NCI-H82 treated with DMSO at 0.1 percent for 48 hours (cell line): ENCODE results near the gene DTNA.

ENCODE experiments used
- DNase-seq: peaks from one replicate; lab custom pipeline; 2025; ENCODE audit not compliant: unreplicated experiment; lab: John Stamatoyannopoulos, UW

Gene DTNA

DNA sequence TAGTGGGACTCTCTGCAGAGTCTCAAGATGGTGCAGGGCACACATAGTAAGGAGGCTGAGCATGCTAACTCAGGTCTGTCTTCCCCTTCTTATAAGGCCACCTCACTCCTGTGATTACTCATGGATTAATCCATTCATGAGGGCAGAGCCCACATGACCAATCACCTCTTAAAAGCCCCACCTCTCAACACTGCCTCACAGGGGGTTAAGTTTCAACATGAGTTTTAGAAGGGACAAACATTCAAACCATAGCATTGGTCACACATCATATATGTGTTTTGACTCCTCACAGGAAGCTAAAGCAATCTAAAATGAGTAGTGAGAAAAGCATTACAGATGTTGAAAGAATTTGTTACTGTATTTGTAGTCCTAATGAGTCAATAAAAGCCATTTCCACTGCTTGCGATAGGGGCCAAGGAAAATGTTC, 57.5 kb downstream of the DTNA start:
- no peak for DNase-seq

DNA sequence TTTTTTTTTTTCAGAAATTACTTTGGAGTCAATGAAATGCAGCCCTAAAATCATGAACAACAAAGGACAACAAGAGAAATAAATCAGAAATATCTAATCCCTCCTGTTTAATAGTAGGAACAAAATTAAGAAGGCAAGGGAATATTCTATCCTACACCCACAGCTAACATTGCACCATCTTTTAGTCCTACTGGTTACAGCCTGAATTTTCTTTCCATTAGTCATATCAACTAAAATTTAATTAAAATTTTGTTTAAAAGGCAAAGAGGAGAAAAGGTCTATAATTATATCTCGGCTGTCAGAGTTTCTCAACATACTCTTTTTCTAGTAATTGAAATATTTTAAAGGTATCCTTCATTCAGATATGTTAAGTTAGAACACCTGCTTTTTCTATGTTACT, 61.9 kb downstream of the DTNA start:
- no peak for DNase-seq

DNA sequence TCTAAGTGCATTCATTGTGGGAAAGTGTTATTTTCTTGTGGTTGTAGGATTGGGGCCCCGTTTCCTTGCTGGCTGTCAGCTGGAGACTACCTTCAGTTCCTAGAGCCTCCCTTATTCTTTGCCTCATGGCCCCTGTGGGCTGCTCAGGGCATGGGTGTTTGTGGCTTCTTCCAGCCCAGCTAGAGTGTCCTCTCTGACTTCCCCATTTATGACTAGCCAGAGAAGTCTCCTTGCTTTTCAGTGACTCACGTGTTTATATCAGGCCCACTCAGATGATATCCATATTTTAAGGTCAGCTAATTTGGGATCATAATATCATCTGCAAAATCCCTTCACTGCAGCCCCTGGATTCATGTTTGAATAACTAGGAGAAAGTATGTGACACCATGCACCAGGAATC, 62.8 kb downstream of the DTNA start:
- no peak for DNase-seq

DNA sequence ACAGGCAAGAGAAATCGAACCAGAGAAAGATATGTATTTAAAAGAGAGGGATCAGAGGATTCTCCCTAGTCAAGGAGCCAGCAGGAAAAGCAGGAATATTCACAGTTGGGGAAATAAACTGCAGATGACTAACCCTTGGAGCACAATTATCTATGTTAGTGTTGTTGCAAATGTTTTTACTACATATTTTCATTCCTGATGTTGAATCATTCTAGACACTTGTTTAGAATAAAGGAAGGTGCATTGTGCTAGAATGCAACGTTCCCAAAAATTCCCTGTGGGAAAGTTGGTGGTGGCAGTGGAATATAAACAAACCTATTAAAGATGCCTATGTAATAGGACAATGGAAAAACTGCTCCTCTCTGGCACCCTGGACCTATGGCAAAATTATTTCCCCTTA, 63.3 kb downstream of the DTNA start:
- DNase-seq: no peak

DNA sequence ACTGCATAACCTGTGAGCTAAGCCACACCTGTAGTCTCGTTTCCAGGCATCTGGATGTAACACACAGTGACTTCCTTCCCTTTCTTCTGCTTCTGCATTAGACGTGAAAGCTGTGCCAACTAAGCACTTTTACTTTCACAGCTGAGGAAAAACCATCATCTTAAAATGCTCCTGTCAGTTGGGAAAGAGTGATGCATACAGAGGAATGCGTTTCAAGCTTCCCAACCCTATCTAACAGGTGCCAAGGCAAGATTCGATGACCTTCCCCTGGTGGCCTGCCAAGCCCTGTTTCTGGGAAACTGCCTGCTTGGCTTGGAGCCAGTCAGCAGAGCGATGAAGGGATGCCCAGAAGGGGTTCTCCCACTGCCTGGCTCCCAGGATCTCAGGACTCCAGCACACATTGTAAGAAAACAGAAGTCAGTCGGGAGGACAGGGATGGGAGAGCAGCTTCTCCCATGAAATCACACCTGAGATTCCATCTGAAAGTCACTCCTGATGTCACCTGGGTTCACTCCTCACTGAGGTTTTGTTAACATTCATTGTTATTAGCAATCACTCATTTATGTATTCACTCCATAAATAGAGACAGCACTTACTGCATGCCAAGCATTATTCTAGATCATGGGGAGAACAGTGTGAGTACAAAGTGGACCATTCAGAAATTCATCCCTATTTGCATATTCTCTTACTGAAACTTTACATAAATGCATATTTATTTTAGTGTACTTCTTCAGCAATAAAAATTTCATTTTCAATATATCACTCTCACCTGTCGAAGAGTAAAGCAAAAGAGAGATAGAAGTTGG, 64.1 kb downstream of the DTNA start:
- no peak for DNase-seq

DNA sequence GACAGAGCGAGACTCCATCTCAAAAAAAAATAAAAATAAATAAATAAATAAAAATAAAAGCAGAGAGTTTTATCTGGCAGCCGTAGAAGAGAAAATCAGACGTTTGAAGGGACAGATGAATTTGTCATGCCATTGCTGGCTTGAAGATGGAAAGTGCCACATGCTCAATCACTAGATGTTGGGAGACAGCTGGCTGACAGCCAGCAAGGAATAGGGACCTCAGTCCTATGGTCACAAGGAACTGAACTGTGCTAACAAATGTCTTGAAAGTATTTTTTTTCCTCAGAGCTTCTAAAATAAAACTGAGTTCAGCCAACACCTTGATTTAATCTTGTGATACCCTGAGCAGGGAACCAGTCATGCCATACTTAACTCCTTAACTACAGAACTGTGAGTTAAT, 65.4 kb downstream of the DTNA start:
- no peak for DNase-seq

DNA sequence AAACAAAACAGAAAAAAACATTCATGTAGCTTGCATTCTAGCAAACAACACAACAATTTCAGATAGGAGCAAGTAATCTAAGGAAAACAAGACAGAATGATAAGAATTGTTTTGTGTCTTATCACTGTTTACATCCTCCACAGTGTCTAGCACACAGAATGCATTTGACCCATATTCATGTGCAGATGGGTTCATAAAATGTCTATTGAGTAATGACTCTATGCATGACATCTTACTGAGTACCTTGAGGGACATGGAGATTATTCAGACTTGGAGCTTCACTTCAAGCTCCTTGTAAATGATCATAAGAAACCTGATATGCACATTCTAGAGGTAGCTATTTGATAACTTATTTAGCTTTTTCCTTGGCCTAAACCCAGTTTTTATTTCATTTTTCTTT, 69.0 kb downstream of the DTNA start:
- DNase-seq: no peak

DNA sequence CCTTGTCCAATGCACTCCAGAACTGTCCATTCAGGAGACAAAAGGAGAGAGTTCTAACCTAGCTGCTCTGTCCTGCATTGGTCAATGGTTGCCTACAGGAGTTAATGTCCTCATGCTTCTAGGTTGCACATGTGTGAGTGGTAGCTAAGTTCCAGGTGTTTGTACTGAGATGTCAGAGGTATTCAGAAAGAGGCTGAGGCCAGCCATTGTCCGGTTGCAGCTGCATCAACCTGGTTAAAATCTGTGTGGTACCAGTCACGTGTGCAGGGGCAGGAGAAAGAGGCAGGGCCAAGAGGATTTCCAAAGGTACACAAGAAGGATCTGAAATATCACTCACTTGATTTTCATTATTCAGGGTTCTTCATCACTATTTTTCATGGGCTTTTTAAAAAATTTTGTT, 70.8 kb downstream of the DTNA start:
- no peak for DNase-seq

DNA sequence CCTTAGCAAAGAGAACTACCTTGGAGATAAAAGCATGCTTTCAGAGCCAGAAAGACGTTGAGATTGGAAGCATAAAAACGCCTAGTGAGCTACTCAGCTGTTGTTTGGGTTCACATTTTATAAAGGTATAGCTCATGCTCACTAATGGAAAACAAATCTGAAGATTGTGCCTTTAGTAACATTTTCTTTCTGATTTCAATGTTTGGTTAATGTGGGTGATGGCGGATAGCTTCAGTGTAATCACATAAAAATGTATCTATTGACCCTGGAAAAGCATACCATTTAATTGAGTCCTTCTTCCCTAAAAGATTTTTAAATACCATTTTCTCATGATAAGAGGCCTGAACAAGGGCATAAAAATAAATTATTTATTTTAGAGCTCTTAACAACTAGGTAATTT, 73.4 kb downstream of the DTNA start:
- DNase-seq: no peak

DNA sequence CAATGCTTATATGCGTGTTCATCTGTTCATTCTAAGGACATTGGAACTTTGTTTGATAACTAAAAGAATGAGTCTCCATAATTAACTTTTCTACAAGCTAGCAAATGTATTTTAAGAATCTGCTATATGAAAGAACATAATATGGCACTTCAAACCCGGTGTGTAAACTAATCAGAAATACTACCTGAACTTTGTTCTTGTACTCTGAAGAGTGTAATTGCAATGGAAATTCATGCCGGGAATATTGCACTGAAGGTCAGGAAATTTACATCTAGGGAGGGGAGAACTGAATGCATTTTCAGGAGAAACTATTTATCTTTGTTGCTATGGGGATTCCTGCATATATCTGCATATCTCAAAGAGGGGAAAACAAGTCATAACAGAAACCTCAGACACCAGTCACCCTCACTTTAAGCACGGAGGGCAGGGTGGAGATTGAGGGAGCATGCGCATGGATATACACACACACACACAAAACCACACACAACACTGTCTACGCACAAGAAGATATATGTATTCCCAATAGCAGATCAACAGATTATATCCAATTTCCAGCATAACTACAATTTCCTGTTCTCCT, 76.2 kb downstream of the DTNA start:
- DNase-seq: no peak

DNA sequence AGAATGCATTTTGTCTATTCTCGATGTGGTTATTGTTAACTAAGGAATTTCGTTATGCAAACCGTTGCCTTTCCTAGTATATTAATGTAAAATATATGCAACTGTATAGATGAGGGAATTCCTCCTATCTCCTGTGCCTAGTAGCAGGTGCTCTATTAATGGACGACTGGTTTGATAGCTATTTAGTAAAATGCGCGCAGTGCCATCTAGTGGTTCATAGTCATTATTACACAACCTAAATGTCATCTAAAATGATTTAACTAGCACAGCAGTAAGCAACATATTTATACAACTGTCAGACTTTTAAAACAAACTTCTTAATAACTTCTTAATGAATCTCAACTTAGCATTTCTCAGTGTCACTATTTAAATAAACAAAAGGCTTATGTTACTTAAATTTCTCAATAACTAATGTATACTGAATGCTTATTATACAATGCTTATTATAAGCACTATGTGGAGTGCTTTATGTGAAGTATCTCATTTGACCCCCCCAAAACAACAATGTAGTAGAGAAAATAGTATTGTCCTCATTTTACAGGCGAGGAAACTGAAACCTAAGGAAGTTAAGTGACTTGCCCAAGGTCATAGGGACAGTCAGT, 77.9 kb downstream of the DTNA start:
- DNase-seq: peak; percentile 44

DNA sequence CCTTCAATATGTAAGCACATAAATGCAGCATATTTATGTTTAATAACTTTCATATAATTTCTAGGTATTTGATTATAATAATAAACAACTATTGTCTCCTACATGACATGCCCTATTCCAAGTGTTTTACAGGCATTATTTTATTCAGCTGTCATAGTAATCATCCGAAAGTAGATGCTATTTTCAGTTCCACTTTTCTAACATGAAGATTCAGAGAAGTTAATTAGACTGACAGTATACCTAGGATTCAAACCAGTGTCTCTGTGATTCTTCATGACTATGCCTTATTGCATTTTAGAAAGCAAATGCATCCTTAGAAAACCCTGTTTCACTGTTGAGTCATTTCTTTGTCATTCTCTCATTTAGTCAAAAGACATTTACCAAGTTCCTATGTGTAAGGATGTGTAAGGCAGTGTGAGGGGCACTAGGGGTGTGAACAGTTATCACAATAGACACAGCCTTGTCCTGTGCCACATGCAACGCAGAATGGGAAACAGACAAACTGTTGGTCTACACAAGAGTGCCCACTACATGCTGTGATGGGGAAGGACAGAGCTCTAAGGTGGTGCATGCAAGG, 79.8 kb downstream of the DTNA start:
- DNase-seq: no peak

DNA sequence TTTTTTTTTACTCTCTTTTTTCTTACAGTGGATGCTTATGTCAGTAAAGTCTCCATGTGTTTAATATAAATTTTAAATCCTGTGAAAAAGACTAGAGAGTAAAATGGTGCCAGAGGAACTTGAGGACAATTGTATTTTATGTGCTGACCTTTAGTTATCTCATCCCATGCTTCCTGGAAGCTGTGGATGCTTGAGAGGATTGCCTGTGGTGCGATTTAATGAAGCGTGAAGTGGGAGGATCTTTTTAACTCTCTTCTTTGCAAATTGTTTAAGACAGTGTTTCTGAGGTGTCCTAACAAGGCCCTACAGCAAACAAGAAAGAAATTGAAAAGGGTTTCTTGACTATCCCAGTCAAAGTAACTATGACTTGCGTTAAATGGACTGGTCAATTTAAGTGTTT, 84.2 kb downstream of the DTNA start:
- no peak for DNase-seq

DNA sequence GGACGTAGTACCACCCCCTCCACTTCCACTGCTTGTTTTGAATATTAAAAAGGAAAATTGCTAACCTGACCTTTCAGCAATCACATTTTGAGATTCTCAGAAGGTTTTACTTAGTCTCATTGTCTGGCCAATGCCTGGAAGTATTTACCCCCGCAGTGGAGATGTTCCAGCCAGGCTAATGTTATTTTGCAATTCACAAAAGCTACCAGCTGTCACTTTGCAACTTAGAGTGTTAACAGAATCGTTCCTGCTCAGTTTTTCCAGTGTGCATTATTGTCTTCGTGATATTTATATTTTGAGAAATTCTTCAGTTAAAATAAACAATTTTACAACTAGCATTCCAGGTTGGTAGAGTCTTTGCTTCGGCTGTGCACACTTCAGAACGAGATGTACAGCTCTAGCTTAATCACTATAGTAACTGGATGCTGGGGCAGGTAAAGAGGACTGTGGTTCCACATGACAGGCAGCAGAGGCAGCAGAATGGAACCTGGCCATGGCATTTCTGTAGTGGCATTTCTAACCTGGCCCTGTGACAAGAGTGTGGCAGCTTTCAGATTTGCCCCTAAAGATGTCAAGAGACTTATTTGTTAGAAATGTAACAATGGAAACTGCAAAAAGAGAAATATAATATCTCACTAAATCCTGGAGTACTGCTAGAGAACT, 85.1 kb downstream of the DTNA start:
- DNase-seq: no peak

DNA sequence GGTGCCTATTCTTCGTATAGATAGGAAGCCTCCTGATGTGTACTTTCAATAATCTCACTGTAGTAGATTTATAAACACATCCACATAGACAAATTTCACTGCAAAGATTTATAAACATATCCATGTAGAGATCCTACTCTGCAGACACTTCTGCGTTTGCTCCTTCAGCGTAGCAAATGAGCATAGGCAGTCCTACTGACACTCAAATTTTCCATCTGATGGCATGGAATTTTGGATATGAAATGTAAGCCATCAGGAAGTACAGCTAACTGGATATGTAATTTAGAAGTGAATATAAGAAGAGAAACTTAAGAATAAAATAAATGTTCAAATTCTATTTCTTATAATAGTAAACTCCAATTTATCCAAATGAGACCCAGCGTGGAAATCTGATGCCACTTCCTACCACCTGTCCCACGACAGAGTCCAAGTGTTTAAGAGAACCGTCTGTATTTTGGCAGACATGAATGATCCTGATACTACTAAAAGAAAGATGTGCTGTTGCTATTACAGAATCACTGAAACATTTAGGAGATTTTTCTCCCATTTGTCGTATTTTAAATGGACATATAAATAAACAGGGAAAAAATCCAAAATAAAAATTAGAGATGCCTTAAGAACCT, 86.0 kb downstream of the DTNA start:
- DNase-seq: no peak

DNA sequence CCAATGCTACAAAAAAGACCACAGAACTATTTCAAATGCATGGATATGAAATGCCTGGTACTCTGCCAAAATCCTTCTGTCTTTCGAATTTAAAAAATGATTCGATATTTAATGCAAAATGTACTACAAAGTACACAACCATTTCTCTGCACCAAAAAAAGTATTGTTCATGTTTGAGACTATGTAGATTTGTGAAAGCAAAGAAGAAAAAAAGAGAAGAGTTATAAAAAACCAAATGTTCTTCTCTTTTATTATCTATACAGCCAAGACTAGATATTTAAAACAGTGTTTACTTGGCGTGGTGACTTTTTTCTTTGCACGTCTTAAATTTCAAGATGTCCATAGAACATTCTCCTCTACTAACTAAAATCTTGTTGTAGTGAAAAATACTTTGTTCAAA, 89.2 kb downstream of the DTNA start:
- no peak for DNase-seq

DNA sequence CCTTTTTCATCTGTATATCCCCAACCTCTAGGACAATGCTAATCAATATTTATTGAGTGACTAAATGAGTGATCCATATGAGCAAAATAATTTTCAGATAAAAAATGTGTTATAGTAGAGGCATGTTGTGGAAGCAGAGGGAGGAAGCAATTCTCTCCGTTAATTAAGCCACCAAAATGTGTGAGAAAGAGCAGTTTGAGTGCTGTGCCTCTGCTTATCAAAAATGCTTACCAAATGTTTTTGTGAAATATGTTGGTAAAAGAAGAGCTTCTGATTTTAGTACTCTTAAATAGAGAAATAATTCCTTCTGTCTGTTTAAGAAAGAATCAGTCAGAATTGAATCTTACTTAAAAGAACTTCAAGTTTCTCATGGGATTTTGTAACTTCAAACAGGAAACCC, 90.3 kb downstream of the DTNA start:
- DNase-seq: no peak

DNA sequence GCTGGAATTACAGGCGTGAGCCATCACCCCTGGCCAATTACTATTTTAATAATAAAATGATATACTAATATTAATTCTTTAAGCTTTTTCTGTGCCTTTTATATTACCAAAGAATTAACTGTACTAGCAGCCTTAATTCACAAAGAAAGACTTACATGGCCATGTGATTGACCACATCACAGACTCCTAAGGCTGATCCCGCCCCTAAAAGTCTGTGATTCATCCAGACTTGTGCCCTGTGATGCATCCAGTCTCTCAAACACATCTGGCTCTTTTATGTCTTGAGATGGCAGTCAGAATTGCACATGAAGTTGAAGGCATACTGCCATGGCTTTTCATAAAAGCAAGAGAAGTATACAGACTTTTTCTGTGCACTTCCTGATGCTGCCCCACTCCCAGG, 91.7 kb downstream of the DTNA start:
- DNase-seq: no peak

DNA sequence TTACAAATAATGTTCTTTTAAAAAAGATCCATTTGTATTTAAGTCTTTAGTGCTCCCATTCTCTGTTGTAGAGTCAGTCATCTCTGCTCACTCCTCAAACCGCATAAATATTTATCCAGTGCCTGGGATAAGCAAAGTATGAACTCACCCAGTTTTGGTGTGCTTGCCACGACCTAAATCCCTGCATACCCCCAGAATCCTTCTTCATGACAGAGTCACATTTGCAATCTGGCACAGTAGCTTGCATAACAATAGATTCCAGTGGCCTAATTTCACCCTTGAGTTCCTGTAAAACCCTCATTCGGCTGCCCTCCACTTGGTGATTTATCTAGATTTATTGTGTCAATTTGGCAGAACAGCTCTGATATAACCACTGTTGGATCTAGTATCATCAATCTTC, 92.9 kb downstream of the DTNA start:
- no peak for DNase-seq

DNA sequence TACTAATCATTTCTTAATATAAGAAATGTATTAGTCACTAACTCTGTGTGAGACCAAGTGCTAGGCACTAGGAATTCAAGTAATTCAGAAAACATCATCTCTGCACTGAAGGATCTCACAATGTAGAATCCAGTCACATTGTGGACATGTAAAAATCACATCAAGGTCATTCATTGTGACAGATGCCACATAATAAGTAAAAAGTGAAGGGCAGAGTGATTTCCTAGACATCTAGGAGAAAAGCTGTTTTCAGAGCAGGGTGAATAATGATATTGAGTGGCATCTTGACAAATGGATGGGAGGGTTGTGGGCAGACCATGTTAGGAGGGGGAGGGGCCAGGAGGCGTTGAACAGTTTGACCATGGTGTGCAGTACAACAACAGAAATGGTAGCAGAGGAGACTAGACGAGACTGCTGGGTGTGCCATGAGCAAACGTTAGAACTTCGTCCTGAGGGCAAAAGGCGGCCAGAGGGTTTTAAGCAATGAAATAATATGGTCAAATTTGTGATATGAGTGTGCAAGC, 93.8 kb downstream of the DTNA start:
- DNase-seq: no peak
